Activated naive CD4-positive, alpha-beta T cell treated with anti-CD3 and anti-CD28 coated beads, Interleukin-2, amount 10 ng/mL, durations not matched to agents 7 days and 5 days (primary cell): ENCODE data around the gene SPECC1.

Source experiments
- CTCF ChIA-PET: fragments of 350-600 bp; sonication (Branson Sonifier 250); formaldehyde crosslinking; loops from one replicate; lab custom pipeline; 2021; ENCODE audit warnings: antibody characterized with exemption; lab: Charles Lee
- DNase-seq: peaks from one replicate; pipeline ENCODE4 v3.0.0-alpha.2; 2020
- H3K27ac Mint-ChIP-seq: one replicate; pipeline ENCODE4 v1.8.0; 2021; ENCODE audit warnings: mild to moderate bottlenecking, moderate library complexity, mixed read lengths
- H3K27me3 Mint-ChIP-seq: one replicate; pipeline ENCODE4 v1.8.0; 2021; ENCODE audit warnings: mild to moderate bottlenecking, mixed read lengths
- H3K36me3 Mint-ChIP-seq: one replicate; pipeline ENCODE4 v1.8.0; 2021; ENCODE audit warnings: mixed read lengths
- H3K4me1 Mint-ChIP-seq: one replicate; pipeline ENCODE4 v1.8.0; 2021; ENCODE audit warnings: mixed read lengths
- H3K4me3 Mint-ChIP-seq: one replicate; pipeline ENCODE4 v1.8.0; 2021; ENCODE audit warnings: mild to moderate bottlenecking, moderate library complexity, mixed read lengths
- H3K9me3 Mint-ChIP-seq: one replicate; pipeline ENCODE4 v1.8.0; 2021; ENCODE audit warnings: mixed read lengths

Gene SPECC1

DNA sequence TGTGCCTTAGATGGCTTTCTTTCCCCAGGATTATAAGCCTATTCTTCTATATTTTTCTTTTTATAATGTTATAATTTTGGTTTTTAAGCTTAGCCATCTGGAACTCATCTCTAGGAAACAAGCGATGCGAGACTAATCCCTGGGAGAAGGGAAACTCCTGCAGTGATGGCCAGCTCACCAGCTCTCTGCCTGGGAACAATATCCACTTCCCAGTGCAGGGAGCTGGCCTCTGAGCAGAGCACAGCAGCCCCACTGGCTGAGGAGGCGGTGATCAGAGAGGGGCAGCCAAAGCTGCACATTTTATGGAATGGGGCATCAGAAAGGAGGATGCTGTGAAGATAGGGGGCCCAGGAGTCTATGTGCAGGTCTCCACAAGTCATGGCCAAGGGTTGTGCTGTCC, 274.9 kb downstream of the SPECC1 start:
- Mint-ChIP-seq H3K27ac (no peak overlapping the region), H3K9me3 (peaks cover 3% of the 10 kb centered on the region), H3K4me1 (peaks cover 20% of the 10 kb centered on the region), H3K27me3 (peaks cover 3% of the 10 kb centered on the region), H3K4me3 (no peak overlapping the region), H3K36me3 (peaks cover 8% of the 10 kb centered on the region)
- CTCF ChIA-PET: interaction anchor here (0.9 to 1.4 kb wide), 2 partner anchors 13 to 49 kb away, joined by 3 to 4 read pairs; no protein-coding TSS in a partner anchor
- no peak for DNase-seq

DNA sequence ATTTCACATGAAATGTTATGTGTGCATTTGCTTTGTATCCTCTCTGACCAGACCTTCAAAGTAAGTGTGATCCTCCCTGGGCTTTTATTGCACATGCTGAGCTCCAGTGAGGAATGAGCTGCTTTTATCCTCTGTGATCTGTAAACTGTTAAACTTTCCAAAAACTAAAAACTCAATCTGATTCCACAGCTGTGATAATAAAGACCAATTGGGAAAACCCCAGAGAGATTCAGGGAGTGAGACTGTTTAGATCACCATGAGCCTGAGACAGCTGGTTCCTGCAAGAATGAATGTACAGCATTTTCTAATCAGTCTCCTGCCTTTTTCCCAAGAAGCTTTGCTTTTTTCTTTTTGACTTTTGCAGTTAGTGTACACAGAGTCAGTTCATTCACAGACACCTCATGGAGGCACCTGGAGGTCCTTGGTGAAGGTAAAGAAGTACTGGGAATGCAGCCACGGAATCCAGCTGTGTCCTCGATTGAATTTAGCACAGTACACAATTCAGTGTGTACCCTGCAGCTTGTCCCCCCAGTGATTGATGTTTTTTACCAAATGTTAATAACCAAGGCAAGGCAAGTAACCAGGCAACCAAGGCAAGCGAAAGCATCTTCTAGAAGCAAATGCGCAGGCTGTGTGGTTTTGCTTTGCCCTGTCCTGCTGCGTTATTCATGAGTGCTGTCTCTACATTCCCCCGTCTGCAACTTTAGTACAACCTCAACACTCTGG, 275.6 kb downstream of the SPECC1 start:
- Mint-ChIP-seq H3K4me1 (peaks cover 17% of the 10 kb centered on the region), H3K36me3 (peaks cover 6% of the 10 kb centered on the region), H3K9me3 (peaks cover 3% of the 10 kb centered on the region), H3K27ac (no peak overlapping the region), H3K27me3 (peaks cover 3% of the 10 kb centered on the region), H3K4me3 (no peak overlapping the region)
- no peak for DNase-seq
- CTCF ChIA-PET: interaction anchor here (0.9 to 1.4 kb wide), 2 partner anchors 14 to 50 kb away, joined by 3 to 4 read pairs; no protein-coding TSS in a partner anchor

GRCh38 chr17:20289984-20290383, 280.8 kb downstream of the SPECC1 start:
- CTCF ChIA-PET: no interaction called here
- peaks cover 3% of the 10 kb centered on the region for H3K9me3 Mint-ChIP-seq
- peaks cover 10% of the 10 kb centered on the region for H3K27me3 Mint-ChIP-seq
- peaks cover 7% of the 10 kb centered on the region for H3K4me1 Mint-ChIP-seq
- peaks cover 3% of the 10 kb centered on the region for H3K36me3 Mint-ChIP-seq
- H3K4me3 Mint-ChIP-seq: no peak overlapping the region
- no peak overlapping the region for H3K27ac Mint-ChIP-seq
- no peak for DNase-seq

DNA sequence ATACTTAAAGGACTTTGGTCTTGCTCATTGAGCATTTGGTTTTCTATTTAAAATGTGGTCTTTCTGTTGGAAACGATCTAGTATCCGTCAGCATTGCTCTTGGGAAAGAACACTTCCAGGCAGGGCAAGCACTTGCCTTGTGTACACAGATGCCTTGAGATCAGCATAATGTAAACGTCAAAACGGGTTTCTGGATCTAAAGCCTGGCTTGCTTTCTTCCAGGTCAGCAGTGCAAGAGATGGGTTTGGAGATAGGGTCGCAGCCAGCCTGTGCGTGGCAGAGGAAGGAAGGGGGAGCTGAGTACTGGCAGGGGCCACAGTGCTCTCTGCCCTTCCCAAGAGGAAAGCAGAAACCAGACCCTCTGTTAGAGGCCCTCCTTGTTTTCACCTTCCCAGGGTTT, 282.7 kb downstream of the SPECC1 start:
- no peak overlapping the region for H3K27ac Mint-ChIP-seq
- peaks cover 5% of the 10 kb centered on the region for H3K9me3 Mint-ChIP-seq
- peaks cover 7% of the 10 kb centered on the region for H3K4me1 Mint-ChIP-seq
- peaks cover 3% of the 10 kb centered on the region for H3K36me3 Mint-ChIP-seq
- H3K4me3 Mint-ChIP-seq: no peak overlapping the region
- no peak for DNase-seq
- peaks cover 8% of the 10 kb centered on the region for H3K27me3 Mint-ChIP-seq
- CTCF ChIA-PET: interaction anchor here (0.6 kb wide), 1 partner anchor 930 kb away, joined by 3 read pairs; no protein-coding TSS in a partner anchor

DNA sequence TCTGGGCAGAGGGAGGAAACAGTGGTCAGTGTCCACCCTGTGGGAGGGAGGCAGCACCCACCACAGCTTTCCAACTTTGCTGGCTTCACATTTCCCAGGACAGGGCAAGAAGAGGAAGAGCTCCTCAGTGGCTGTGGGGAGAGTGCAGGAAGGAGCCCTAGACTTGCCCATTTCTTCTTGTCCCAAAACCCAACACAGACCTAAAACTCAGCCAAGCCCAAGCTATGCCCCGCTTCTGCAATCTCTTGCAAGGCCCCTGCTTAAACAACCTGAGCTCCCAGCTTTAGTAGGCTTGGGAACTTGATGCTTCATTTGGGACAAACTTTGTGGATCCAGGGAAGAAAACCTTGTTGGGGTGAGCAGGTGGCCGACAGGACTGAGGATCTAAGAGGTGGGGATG, 284.3 kb downstream of the SPECC1 start:
- CTCF ChIA-PET: no interaction called here
- H3K9me3 Mint-ChIP-seq: peaks cover 3% of the 10 kb centered on the region
- peaks cover 7% of the 10 kb centered on the region for H3K27me3 Mint-ChIP-seq
- peaks cover under 1% of the 10 kb centered on the region for H3K36me3 Mint-ChIP-seq
- H3K4me1 Mint-ChIP-seq: no peaks in the 10 kb centered on the region
- H3K27ac Mint-ChIP-seq: no peak overlapping the region
- DNase-seq: no peak
- no peak overlapping the region for H3K4me3 Mint-ChIP-seq

DNA sequence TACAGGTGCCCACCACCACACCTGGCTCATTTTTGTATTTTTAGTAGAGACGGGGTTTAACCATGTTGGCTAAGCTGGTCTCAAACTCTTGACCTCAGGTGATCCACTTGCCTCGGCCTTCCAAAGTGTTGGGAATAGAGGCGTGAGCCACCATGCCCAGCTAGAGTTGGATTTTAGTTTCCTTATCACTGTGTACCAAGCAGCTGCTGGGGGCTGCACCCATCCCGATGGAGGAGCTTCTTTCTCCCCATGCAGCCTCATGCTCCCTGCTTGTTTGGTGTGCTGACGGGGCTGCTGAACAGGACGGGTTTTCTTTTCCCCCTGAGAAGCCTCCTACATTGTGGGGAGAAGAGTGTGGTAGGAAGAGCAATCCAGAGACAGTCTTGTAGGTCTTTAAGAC, 285.0 kb downstream of the SPECC1 start:
- H3K27me3 Mint-ChIP-seq: peaks cover 7% of the 10 kb centered on the region
- CTCF ChIA-PET: no interaction called here
- no peak overlapping the region for H3K4me3 Mint-ChIP-seq
- peaks cover 2% of the 10 kb centered on the region for H3K9me3 Mint-ChIP-seq
- H3K36me3 Mint-ChIP-seq: no peaks in the 10 kb centered on the region
- no peak for DNase-seq
- no peak overlapping the region for H3K27ac Mint-ChIP-seq
- H3K4me1 Mint-ChIP-seq: no peaks in the 10 kb centered on the region

GRCh38 chr17:20299013-20299412, 289.9 kb downstream of the SPECC1 start:
- H3K9me3 Mint-ChIP-seq: peaks cover 2% of the 10 kb centered on the region
- no peak for DNase-seq
- no peaks in the 10 kb centered on the region for H3K36me3 Mint-ChIP-seq
- no peak overlapping the region for H3K27ac Mint-ChIP-seq
- no peaks in the 10 kb centered on the region for H3K27me3 Mint-ChIP-seq
- H3K4me1 Mint-ChIP-seq: no peaks in the 10 kb centered on the region
- H3K4me3 Mint-ChIP-seq: no peak overlapping the region
- CTCF ChIA-PET: no interaction called here

DNA sequence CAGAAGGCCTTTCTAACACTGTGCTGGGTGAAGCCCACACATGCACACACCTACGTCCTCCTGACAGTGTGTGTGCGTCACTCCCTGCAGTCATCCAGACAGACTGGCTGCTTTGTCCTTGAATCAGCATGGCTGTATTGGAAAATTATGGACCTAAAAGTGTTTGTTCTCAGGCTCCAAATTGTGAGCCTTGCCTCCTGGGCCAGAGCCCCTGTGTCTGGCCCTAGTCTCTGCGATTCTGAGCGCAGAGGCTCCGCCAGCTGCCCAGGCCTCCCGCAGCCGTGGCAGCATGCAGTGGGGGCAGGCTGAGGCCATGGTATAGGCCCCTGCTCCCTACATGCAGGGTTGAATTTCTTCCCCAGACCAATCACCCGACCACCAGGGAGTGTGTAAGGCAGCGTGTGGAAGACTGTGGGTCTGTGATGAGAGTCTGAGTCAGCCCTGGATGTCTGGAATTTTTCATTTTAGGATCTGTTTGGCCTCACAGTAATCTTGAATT, 291.3 kb downstream of the SPECC1 start:
- H3K4me1 Mint-ChIP-seq: peaks cover 5% of the 10 kb centered on the region
- DNase-seq: no peak
- peaks cover 4% of the 10 kb centered on the region for H3K36me3 Mint-ChIP-seq
- H3K4me3 Mint-ChIP-seq: no peak overlapping the region
- CTCF ChIA-PET: no interaction called here
- H3K9me3 Mint-ChIP-seq: peaks cover 5% of the 10 kb centered on the region
- H3K27me3 Mint-ChIP-seq: no peaks in the 10 kb centered on the region
- no peak overlapping the region for H3K27ac Mint-ChIP-seq

- CTCF ChIA-PET: no interaction called here
Measured at GRCh38 chr17:20302246-20302917, 293.2 kb downstream of the SPECC1 start.

DNA sequence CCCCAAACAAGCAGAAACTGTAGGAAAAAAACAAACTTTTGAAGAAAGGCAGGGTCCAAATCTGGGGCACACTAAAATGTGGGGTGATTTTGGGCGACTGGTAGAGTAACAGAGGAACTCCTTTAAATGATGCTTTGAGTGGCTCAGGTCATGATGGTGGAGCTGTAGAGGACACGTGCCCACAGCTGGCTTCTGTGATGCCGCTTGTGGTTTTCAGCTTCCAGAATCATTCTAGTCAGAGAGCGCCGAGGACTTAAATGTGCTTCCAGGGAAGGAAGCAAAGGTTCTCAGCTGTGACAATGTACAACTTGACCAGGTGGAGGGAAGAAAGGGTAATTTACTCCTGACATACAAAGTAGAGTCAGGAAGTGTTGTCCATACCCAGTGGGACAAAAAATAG, 295.8 kb downstream of the SPECC1 start:
- H3K27me3 Mint-ChIP-seq: no peaks in the 10 kb centered on the region
- H3K36me3 Mint-ChIP-seq: peaks cover 18% of the 10 kb centered on the region
- H3K4me1 Mint-ChIP-seq: peaks cover 5% of the 10 kb centered on the region
- H3K9me3 Mint-ChIP-seq: peaks cover 23% of the 10 kb centered on the region
- no peak for DNase-seq
- H3K4me3 Mint-ChIP-seq: no peak overlapping the region
- CTCF ChIA-PET: interaction anchor here (0.7 to 2.8 kb wide), 2 partner anchors 78 to 312 kb away, joined by 4 to 8 read pairs; no protein-coding TSS in a partner anchor
- no peak overlapping the region for H3K27ac Mint-ChIP-seq

More at GRCh38 chr17:20302246-20302917, 293.2 kb downstream of the SPECC1 start:
- no peaks in the 10 kb centered on the region for H3K27me3 Mint-ChIP-seq
- peaks cover 11% of the 10 kb centered on the region for H3K36me3 Mint-ChIP-seq
- peaks cover 5% of the 10 kb centered on the region for H3K4me1 Mint-ChIP-seq
- DNase-seq: no peak
- H3K4me3 Mint-ChIP-seq: no peak overlapping the region
- H3K9me3 Mint-ChIP-seq: peaks cover 14% of the 10 kb centered on the region
- H3K27ac Mint-ChIP-seq: no peak overlapping the region

- Mint-ChIP-seq H3K27me3 (no peaks in the 10 kb centered on the region), H3K4me1 (peaks cover 5% of the 10 kb centered on the region), H3K27ac (no peak overlapping the region), H3K9me3 (peaks cover 23% of the 10 kb centered on the region), H3K4me3 (no peak overlapping the region), H3K36me3 (peaks cover 18% of the 10 kb centered on the region)
- CTCF ChIA-PET: interaction anchor here (2.8 kb wide), 1 partner anchor 80 kb away, joined by 8 read pairs; no protein-coding TSS in a partner anchor
- DNase-seq: no peak
Measured at GRCh38 chr17:20306924-20307323, 297.8 kb downstream of the SPECC1 start.

DNA sequence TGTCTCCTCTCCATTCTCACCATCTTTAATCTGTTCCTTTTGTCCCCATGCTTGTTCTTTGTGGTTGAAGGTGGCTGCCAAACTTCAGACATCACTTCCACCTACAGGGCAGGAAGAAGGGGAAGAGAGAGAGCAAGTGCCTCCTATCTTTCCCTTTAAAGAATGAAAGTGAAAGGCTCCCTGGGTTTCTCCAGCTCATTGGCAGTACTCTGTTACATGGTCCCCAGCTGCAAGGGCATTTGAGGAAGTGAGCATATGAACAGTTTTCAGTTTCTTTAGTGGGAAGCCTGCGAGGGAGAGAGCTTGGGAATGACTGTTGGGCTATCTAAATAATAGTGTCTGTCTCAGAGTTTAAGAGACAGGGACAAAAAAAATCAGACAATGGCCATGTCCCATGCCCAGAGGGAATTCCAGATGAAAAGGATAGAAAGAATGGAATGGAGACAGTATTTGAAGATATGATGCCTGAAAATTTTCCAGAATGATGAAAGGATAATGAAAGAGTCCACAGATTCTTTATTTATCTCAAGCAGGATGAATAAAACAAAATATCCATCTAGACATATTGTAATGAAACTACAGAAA, 298.3 kb downstream of the SPECC1 start:
- no peaks in the 10 kb centered on the region for H3K27me3 Mint-ChIP-seq
- no peak overlapping the region for H3K27ac Mint-ChIP-seq
- no peak overlapping the region for H3K4me3 Mint-ChIP-seq
- CTCF ChIA-PET: no interaction called here
- peaks cover 5% of the 10 kb centered on the region for H3K4me1 Mint-ChIP-seq
- peaks cover 23% of the 10 kb centered on the region for H3K9me3 Mint-ChIP-seq
- DNase-seq: no peak
- H3K36me3 Mint-ChIP-seq: peaks cover 18% of the 10 kb centered on the region

- H3K4me1 Mint-ChIP-seq: no peaks in the 10 kb centered on the region
- no peak for DNase-seq
- H3K27me3 Mint-ChIP-seq: no peaks in the 10 kb centered on the region
- CTCF ChIA-PET: no interaction called here
- H3K27ac Mint-ChIP-seq: no peak overlapping the region
- H3K36me3 Mint-ChIP-seq: peaks cover 14% of the 10 kb centered on the region
- H3K4me3 Mint-ChIP-seq: no peak overlapping the region
- peaks cover 18% of the 10 kb centered on the region for H3K9me3 Mint-ChIP-seq
Measured at GRCh38 chr17:20310481-20310880, 301.3 kb downstream of the SPECC1 start.

DNA sequence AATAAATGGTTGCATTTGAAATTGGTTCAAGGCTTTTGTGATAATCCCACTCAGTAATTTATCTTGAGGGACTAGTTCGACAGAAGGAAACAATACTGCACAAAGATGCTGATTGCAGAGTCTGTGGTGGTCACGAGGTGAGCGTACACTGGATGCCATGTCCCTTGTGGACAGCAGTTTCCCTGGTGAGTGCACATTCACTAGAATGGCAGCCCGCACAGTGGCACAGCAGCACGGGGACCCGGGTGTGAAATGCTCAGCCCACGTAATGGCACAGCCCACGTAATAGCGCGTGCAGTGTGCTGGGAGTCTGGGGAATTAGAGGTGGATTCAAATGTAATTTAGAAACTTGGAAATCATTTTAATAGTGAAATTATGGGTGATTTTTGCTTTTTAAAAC, 304.1 kb downstream of the SPECC1 start:
- H3K27me3 Mint-ChIP-seq: no peaks in the 10 kb centered on the region
- H3K36me3 Mint-ChIP-seq: peaks cover 1% of the 10 kb centered on the region
- H3K4me1 Mint-ChIP-seq: no peaks in the 10 kb centered on the region
- DNase-seq: no peak
- no peak overlapping the region for H3K27ac Mint-ChIP-seq
- H3K9me3 Mint-ChIP-seq: peaks cover 4% of the 10 kb centered on the region
- CTCF ChIA-PET: no interaction called here
- no peak overlapping the region for H3K4me3 Mint-ChIP-seq
